Skeletal muscle cell (primary cell): ENCODE measurements around the gene KRTAP5-3.
A peak's percentile ranks its signal among the peaks of the same experiment; 100 is the strongest.

Source experiments
- DNase-seq: peaks from one replicate; pipeline ENCODE4 v3.0.0-alpha.2; 2010; ENCODE audit warnings: low read depth
- H3K4me3 ChIP-seq: 2 replicates; pipeline ENCODE4 v1.5.1; 2011; ENCODE audit warnings: low read depth, mild to moderate bottlenecking, control low read depth, low read length, moderate library complexity

Gene KRTAP5-3

DNA sequence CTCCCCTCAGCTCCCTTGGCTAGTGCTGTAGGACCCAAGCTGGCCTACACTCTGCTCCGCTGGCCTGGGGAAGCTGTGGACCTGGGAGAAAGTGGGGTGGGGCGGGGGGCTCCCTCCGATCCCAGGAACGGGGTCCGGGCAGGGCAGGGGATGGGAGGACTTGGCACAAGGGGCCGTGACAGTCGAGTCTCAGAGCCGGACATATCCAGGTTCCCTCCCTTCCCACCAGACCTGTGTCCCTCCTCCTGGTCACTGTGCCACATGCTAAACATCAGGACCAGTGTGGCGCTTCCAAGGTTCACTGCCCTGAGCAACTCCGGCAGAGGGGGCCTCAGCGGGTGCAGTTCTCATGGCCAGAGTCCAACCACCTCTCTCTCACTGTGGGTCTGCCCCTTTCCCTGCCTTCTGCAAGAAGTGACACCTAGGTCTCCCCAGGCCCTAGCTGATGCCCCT, 38.2 kb downstream of the KRTAP5-3 start:
- H3K4me3 ChIP-seq, result no peak overlapping the region

DNA sequence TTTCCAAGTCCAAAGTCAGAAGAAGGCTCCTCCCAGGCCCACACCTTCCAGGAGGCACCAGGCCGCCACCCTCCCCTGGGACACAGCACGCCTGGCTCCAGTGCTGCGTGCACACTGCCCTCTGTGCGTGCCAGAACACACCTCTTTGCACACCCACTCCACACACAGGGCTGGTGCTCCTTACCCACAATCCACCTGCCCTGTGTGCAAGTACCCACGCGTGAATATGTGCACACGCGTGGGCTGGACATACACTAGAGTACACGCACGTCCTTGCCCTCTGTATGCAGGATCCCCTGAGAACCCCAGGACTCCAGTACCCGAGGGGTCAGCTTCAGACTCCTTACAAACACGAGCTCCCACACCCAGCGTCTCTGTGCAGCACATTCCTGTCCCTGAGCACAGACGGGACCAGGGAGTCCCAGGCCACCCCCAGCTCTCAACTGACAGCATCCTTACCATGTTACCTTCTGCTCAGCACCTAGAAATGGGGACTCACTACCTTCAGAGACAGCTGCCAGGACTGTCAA, 38.9 kb downstream of the KRTAP5-3 start:
- no peak overlapping the region for H3K4me3 ChIP-seq
- no peak for DNase-seq

More for the DNA sequence above, 38.2 kb downstream of the KRTAP5-3 start:
- no peak for DNase-seq

DNA sequence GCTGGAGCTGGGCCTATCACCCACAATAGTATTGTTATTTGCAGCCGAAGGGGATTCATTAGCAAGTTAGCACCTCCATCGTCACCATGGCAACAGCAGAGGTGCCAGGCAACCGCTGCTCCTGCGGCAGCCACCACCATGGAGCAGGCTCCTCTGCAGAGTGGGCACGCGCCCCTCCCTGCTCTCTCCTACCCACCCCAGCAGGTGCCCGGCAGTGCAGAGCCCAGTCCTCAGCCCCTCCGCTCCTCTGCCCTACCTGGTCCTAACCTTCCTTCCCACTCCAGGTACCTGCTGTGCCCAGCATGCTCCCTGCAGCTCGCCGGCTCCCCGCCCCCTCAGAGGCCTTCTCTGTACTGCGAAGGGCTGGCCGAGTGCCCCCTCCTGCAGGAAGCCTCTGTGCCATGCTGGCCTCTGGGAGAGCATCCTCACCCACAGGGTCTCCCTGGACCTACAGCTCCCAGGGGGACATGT, 39.8 kb downstream of the KRTAP5-3 start:
- H3K4me3 ChIP-seq, result no peak overlapping the region
- DNase-seq, result no peak

DNA sequence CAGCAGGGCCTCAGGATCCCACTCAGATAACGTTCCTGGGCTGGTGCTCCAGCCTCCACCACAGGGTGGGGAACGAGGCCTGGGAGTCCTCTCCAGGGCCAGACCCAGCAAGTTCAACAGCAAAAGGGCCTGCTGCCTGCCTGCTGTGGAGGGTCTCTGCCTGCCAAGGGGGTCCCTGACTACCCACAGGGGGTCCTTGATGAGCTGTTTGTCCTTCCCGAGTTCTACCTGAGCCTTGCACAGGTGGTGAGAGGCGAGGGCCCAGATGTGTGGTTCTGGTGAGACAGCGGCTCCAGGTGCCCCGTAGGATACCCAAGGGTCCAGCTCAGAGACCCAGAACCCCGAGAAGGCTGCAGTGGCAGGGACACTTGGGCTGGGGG, 40.6 kb downstream of the KRTAP5-3 start:
- H3K4me3 ChIP-seq, result no peak overlapping the region
- DNase-seq, result no peak

DNA sequence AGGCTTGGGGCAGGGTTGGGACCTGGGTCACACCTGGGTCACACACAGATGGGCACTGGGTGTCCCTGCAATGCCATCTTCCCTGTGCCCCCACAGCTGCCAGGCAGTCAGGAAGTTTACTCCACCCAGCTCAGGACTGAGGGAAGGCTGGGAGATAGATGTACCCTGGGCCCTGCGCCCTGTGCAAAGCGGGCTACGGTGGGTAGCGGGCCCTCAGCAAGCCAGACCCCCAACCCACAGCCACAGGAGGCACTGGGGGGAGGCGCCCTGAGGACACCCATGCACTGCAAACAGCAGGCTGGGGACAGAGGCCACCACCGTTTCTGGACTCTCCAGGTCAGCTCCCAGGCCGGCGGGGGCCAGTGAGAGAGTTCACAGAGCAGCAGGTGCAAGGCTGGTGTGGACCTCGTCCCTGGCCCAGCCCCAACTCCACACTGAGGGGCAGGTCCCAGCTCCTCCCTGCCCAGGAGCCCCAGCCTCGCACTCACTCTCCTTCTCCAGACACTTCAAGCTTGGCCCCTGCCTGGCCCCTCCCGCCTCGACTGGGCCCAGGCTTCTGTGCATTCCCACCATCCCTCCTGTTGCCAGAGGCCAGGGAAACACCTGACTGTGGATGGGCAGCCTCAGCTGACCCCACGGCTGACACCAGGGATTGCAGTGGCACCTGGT, 41.1 kb downstream of the KRTAP5-3 start:
- H3K4me3 ChIP-seq, result no peak overlapping the region
- no peak for DNase-seq

DNA sequence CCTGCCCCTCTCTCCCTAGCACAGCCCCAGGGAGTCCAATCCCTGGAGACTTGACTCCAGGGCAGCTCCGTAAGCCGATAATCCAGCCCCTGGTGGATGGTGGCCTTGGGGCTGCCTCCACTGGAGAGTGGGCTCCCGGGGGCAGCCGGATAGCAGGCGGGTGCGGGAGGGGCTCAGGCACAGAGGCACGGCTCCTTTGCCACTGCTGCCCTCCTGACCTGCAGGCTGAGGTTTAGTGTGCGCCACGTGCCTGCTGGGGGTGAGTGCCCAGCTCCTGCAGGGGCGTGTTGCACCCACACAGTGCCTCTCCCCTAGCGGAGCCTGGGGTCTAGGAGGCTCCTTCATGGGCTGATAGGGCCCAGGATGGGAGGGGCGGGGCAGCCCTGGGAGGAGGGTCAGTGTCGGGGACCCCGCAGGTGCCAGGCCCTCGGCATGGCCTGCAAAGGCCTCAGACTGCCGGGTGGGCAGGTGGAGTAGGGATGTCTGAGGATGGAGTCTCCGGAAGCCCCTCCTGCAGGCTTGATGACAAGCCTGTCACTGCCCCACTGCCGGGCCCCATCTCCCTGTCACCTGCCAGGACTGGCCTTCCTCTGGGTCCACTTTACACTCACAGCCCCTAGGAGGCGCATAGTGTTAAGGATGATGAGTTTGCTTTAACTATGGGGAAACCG, 41.7 kb downstream of the KRTAP5-3 start:
- DNase-seq, result no peak

DNA sequence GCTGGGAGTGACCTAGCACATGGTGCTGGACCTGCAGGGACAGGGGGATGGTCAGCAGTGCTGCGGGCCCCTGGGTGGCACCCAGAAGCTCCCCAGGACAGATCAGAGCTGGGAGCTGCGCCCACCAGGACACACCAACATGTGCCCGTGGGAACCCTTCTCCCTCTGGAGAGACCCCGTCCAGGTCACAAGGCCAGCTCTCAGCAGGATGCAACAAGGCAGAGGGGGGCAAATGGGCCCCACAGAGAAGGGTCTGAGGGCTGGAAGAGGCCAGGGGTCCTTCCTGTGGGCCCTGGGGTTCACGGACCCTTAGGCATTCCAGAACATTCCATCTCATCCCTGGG, 42.4 kb downstream of the KRTAP5-3 start:
- DNase-seq, result no peak
- H3K4me3 ChIP-seq, result no peak overlapping the region

More for the DNA sequence above, 41.7 kb downstream of the KRTAP5-3 start:
- no peak overlapping the region for H3K4me3 ChIP-seq

DNA sequence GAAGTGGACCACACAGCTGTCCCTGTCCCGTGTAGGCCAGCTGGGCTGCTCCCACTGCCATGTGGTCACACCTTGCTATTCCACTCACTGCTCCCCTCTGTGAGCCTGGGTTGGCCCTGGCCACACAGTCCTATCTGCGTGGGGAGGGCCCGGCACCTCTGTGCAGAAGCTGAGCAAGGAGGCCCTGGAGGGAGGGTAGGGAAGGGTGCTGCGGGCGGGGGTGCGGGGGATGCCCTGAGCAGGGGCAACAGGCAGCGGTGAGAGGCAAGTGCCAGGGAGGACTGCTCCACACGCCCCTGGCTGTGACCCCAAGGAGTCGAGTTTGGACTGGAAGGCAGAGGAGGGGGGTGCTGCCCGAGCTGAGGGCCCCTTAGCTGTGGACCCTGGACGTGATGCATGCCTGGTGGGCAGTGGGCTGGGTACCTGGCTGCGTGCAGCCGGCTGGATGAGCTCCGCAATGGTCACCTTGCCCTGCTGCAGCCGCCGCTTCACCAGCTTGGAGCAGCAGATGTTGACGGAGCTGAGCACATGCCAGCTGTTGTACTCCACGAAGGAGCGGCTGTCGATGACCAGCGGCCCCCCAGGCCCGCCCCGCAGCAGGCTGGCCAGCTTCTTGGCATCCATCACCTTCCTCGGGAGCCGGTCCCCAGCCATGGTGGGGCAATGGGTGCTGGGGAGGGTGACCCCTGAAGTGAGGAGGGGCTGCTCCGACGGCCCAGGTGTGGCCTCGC, 42.9 kb downstream of the KRTAP5-3 start:
- no peak for DNase-seq
- no peak overlapping the region for H3K4me3 ChIP-seq

DNA sequence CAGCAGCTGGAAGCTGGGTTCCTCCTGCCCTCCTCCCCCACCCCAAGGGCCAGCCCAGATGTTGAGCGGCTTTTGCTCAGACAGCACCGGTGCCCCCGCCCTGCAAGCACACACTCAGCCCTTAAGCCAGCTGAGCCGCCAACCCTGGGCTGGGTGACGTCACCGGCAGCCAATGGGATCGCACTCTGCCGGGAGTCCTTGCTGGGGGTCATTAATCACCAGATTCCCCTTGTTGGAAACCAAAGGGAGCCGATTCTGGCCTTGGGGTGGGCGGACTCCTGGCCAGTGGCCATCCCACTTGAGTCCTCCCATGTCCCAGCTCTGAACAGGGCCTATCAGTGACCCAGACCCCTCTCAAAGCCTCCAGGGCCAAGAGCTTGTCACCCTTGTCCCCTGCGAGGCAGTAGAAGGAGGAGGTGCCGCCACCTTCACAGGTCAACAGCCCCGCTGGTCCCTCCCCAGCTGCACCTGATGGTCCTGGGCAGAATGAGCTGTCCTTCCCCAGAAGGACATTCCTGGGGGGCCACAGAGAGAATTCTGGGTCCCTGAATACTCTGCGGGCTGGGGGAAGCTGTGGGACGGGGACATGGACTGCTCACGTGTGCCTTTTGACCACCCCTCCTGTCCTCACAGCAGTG, 43.6 kb downstream of the KRTAP5-3 start:
- peak; percentile 68 for DNase-seq
- no peak overlapping the region for H3K4me3 ChIP-seq

DNA sequence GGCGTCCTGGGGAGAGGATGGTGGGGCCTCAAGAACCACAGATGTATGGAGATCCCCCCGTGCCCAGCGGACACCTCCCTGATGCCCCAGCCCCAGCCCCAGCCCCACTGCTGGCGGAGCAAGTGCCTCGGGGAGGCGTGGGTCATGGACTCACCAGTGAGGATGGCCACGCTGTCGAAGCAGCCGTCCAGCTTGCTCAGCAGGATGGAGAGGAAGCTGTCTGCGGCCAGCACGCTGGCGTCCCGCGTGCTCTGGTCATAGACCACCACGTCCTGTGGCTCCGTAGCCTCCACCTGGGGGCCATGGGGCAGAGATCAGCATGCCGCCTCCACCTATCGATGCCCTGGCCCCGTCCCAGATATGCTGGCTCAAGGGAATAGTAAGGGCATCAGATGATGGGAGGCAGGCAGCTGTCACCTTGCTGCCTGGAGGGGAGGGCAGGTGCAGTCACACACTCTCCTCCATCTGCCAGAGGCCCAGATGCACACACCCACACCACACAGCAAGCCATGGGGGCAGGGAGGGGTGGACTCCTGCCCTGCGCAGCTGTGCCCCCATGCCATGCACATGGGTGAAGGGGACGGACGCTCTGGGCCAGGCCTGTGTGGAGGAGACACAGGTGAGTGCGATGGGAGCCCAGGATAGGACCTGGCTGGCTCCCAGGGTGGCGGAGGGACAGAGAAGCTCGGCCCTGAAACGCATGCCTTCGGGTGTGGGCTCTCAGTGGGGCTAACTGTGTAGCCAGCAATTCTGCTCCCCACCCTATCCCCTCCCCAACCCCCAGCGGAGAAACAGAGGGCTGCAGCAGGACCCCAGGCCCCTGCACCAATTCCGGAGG, 44.3 kb downstream of the KRTAP5-3 start:
- H3K4me3 ChIP-seq, result no peak overlapping the region
- no peak for DNase-seq

DNA sequence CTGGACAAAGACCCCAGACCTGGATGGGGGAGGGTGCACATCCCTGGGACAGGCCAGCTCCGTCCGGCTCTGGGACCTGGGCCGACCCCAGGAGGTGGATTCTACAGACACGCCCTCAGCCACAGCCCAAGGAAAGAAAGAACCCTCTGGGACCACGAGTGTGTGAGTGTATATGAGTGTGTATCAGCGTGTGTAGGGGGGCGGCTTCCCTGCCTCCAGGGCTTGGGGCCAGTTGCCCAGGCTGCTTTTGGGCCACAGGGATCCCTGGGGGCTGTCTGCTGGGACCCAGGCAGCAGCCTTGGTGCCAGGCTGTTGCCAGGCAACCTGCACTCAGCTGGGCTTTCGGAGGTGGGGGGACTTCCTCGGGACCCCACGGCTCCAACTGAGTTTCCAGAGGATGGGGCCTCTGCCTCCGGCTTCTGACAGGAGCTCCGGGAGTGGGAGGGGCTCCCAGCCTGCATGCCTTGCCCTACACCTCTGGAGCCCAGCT, 45.1 kb downstream of the KRTAP5-3 start:
- no peak for DNase-seq
- H3K4me3 ChIP-seq, result no peak overlapping the region

DNA sequence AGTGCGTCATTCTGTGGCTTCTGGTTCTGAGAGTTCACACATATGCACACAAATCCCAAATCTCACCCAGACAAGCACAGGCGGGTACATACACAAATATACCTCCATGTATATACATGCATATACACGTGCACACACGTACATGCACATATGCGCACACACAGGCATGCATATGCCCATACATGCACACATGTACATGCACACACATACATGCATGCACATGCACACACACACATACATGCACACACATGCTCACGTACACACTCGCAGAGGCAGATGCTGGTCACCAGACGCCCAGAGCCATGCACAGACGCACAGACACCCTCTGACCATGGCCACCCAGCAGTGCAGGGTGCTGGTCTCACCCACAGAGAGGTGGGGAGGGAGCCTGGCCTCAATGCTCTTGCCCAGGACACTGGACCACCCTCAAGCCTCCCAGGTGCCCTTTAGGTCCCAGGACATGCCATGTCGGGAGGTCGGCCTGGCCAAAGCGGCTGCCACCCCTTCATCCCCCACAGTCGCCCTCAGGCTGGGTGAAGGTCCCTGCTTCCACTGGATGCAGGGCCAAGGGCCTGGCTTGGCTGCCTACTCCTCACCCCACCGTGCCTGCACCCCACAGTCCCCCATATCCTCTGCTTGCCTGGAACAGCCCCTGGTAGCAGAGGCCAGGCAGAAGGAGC, 45.7 kb downstream of the KRTAP5-3 start:
- no peak for DNase-seq
- no peak overlapping the region for H3K4me3 ChIP-seq

DNA sequence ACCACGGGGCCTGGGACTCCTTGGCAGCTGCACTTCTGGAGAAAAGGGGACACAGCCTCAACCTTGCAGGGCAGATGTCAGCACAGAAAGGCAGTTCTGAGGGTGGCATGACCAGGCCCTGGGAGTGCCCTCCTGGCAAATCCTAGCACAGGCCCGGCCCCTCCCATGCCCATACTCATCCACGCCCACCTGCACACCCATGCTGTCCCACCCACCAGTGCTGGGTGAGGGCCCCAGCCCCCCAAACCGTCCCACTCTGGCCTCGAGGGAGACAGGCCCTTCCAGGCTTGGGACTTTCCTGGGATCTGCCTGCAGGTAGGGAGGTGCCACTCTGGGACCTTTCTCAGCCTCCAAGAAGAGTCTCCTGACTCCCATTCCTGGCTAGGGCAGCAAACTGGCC, 46.3 kb downstream of the KRTAP5-3 start:
- no peak overlapping the region for H3K4me3 ChIP-seq
- DNase-seq, result no peak

DNA sequence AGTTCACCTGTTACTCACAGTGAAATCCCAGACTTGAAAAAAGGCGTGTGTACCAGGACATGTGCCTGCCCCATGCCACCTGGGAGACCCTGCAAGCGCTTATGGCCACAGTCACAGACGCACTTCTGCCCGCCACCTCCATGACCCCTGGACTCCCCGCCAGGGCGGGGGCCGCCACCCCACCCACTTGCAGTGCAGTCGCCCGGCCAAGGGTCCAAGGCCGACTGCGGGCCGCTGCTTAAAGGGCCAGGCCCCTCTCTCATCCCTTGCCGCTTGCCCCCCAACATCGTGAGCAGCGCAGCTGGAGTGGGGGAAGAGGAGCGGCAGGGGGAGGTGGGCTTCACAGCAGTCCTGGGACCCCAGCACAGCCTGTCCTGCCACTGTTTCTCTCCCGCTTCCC, 47.0 kb downstream of the KRTAP5-3 start:
- DNase-seq, result no peak
- no peak overlapping the region for H3K4me3 ChIP-seq

DNA sequence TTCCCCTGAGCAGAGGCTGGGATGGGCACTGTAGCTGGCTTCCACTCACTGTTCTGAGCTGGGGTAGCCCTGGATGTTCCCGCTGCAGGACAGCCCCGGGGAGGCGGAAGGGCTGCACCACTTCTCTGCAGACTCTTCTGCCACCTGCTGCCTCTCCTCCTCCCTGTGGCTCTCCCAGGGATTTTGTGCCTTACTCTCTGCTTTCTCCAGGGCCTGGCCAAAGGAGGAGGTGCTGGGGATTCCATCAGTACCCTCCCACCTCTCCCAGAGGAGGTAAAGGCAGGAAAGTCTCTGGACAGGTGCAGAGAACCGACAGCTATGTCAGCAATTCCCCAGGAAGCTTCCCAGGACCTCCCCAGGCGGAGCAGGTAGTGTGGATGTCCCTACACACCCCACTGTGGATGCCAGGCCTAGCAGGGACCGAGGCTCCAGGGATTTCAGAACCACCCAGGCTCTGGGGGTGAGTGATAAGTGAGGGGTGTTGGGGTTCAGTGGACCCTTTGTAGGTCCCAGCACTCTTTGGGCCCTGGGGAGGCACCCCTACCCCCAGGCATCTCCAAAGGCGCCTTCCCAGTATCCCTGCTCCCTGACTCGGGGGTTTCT, 47.5 kb downstream of the KRTAP5-3 start:
- DNase-seq, result no peak
- H3K4me3 ChIP-seq, result no peak overlapping the region

DNA sequence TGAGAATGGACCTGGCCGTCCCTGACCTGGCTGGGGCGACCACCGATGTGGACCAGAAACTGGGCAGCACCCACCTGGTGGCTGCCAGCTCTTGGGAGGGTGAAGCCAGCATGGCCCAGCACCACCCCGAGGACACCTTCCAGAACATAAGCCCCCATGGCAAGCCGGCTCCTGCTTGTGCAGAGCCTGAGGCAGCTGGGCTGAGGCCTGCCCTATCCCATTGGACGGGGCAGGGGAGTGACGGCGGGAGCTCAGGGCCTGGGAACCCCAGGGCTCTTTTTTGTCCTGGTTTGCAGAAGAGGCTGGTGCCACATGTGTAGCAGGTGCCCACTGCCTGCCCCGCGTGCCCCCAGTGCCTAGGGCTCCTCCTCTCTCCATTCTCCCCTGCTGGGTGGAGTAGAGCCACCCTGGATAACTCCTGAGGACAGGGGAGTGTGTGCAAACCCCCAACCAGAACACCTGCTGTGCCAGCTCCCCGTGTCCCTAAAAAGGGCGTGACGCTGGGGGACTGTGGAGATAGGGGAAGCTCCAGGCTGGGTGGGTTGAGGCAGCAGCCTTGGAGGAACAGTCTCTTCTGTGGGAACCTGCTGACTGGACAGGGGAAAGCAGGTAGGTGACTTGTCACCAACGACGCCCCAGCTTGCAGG, 48.1 kb downstream of the KRTAP5-3 start:
- no peak overlapping the region for H3K4me3 ChIP-seq
- DNase-seq, result no peak

DNA sequence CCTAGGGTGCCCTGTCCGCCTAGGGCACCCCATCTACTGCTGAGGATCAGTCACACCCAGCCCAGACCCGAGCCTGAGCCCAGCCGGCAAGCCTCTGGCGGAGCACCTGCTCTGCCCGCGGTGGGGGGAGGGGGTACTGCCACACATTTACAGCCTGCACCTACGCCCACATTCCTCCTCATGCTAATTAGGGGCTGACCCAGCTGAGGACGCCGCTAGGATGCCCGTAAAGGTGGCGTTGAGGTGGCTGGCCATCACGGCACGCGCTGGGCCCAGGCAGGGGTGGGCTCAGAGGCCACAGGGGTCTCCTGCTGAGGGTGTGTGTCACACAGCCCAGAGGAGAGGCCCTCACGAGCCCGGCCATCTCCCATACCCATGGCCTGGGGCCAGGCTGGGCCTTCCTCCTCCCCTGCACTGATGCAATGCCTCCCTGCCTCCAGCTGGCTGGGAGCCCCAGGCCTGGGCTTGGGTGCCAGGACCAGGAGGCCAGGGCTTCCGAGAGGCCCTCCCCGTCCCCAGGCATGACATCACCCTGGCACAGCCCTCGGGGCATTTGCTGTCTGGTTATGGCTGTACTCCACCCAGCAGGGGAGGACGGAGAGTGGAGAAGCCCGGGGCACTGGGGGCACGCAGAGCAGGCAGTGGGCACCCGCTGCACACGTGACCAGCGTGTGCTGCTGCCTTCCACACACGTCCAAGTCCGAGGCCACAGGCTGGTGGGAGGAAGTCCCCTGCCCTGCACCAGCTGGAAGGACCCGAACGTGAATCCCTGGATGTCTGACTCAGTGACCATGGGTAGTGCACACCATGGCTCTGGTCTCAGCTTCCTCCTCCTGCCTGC, 48.9 kb downstream of the KRTAP5-3 start:
- no peak overlapping the region for H3K4me3 ChIP-seq
- peak; percentile 25 for DNase-seq
